ENCODE data around the gene SOX4.

- TF ChIP-seq CTCF (IDR thresholded peaks at IDR 0.05; ENCODE audit: low read length) (no peak), EZH2 (IDR thresholded peaks at IDR 0.05; ENCODE audit: borderline replicate concordance, low read length) (no peak)
Observed at GRCh38 chr6:21609881-21610329, 16.4 kb downstream of the SOX4 start.
